ENCODE data around the gene MVD.

- no peak for TF ChIP-seq CTCF (IDR thresholded peaks at IDR 0.05; ENCODE audit: insufficient read depth, low read length, poor library complexity, severe bottlenecking)
- no peak for TF ChIP-seq EZH2phosphoT487 (conservative IDR thresholded peaks at IDR 0.05; ENCODE audit: low read length)
Observed at GRCh38 chr16:88694221-88695087, 31.6 kb upstream of the MVD start.

All from SU-DHL-6 (cell line).